ENCODE results near the gene IL16.

DNA sequence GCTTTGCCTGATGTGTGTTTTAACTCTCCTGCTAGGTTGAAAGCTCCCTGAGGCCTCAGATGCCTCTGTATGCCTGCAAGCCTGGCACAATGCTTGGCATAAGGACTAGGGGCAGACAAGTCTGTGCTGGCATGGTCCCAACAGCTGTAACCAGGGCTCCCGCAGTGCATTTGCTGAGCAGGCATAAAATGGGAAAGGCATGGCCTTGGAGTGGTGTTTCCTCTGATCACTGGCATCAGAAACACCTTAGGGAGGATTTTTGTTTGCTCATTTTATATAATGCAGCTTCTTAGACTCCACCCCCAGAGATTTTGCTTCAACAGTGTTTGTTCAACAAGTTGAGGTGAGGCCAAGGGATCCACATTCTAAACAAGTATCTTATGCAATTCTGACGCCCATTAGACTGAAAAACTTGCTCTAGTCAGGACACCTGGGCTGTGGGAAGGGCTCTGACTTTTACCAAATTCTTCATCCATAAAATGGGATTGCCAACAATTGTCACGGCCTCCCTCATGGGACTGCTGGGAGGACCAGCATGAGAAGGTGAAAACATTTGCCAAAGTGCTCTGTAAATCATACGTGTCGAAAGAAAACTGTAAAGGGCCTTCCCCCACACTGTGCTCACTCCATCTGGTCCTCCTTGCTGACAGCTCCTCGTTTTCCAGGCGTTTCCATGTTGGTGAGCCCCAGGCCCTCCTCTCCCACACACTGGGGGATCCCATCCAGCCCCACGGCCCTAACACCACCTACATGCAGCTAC is 84.2 kb downstream of the IL16 start:
- TF ChIP-seq, protein P1, sequence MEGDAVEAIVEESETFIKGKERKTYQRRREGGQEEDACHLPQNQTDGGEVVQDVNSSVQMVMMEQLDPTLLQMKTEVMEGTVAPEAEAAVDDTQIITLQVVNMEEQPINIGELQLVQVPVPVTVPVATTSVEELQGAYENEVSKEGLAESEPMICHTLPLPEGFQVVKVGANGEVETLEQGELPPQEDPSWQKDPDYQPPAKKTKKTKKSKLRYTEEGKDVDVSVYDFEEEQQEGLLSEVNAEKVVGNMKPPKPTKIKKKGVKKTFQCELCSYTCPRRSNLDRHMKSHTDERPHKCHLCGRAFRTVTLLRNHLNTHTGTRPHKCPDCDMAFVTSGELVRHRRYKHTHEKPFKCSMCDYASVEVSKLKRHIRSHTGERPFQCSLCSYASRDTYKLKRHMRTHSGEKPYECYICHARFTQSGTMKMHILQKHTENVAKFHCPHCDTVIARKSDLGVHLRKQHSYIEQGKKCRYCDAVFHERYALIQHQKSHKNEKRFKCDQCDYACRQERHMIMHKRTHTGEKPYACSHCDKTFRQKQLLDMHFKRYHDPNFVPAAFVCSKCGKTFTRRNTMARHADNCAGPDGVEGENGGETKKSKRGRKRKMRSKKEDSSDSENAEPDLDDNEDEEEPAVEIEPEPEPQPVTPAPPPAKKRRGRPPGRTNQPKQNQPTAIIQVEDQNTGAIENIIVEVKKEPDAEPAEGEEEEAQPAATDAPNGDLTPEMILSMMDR (IDR thresholded peaks at IDR 0.05): no peak
- no peak for TF ChIP-seq ZFX (IDR thresholded peaks at IDR 0.05; ENCODE audit: borderline replicate concordance)

All from 22Rv1 (cell line).